ENCODE data around the gene SGPP2. TPM values are rescaled to one million over a fixed set of nuclear protein-coding genes. Genes with fewer than 3 reads are reported as not detected.

Gene SGPP2
- total and polyA plus RNA-seq, 9 donors, result 0.22 to 18.5 (median 1.9) TPM; not detected in 1

DNA sequence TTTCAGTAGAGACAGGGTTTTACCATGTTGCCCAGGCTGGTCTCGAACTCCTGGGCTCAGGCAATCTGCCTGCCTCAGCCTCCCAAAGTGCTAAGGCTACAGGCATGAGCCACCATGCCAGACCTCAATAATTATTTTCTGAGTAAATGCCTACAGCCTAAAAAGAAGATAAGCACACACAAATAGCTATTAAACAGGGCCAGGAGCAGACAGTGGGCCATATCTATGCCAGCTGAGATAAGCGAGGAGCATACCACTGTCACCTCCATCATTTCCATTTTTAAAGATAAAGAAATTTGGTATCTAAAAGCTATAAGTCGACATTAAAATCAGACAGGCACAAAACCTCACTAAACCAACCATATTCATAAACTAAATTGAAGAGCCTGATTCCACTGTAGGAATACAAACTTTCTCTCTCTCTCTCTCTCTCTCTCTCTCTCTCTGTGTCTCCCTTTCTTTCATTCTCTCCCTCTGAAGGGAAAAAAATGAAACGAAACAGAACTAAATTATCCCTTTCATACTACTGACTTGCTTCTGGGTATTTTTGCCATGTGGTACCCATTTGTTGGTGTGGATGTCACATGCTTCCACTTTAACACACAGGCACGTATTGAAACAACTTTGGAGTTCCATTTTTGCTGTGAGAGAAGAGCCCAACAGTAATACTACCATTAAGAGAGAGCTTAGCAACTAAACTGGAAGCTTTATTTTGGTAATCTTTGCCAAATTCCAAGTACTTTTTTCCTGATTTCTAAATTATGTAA is 180.6 kb downstream of the SGPP2 start:
- 85 to 86% (median 86%) methylated on average over 5 of the region's 5 CpGs for WGBS, 3 donors
- H3K27ac ChIP-seq, result no peak overlapping the region
- intact Hi-C loops (cut with DNase I), result no loop called here

DNA sequence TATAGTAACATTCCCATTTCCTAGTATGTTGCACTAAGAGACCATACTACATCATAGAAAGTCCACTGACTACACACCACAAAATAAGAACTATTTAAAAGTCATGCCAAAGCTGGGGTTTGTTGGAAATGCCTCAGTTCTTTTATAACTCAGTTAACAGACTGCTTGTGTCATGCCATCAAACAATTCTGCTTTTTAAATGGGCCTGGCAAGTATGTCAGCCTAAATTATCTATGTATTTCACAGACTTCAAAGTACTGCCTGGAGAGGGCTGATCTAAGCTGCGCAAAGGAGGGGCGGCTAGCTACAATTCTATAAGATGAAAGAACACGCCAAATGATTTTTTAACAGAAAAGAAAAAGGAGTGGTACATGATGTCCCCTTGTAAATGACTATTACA is 182.0 kb downstream of the SGPP2 start:
- no peaks in the 10 kb centered on the region for H3K9me3 ChIP-seq
- WGBS, 3 donors, result 93 to 99% (median 95%) methylated on average over 3 of the region's 3 CpGs
- intact Hi-C loops (cut with DNase I), result no loop called here
- TF ChIP-seq, protein P1, sequence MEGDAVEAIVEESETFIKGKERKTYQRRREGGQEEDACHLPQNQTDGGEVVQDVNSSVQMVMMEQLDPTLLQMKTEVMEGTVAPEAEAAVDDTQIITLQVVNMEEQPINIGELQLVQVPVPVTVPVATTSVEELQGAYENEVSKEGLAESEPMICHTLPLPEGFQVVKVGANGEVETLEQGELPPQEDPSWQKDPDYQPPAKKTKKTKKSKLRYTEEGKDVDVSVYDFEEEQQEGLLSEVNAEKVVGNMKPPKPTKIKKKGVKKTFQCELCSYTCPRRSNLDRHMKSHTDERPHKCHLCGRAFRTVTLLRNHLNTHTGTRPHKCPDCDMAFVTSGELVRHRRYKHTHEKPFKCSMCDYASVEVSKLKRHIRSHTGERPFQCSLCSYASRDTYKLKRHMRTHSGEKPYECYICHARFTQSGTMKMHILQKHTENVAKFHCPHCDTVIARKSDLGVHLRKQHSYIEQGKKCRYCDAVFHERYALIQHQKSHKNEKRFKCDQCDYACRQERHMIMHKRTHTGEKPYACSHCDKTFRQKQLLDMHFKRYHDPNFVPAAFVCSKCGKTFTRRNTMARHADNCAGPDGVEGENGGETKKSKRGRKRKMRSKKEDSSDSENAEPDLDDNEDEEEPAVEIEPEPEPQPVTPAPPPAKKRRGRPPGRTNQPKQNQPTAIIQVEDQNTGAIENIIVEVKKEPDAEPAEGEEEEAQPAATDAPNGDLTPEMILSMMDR (IDR thresholded peaks at IDR 0.05), result no peak
- TF ChIP-seq POLR2A (IDR thresholded peaks at IDR 0.05) (no peak), EP300 (IDR thresholded peaks at IDR 0.05) (no peak)
- H3K27me3 ChIP-seq, result no peaks in the 10 kb centered on the region
- H3K4me1 ChIP-seq (ENCODE audit: insufficient read depth), result no peaks in the 10 kb centered on the region
- H3K4me3 ChIP-seq, result no peak overlapping the region
- no peaks in the 10 kb centered on the region for H3K36me3 ChIP-seq
- H3K27ac ChIP-seq, result no peak overlapping the region
- no peak for DNase-seq

More for the DNA sequence above, 180.6 kb downstream of the SGPP2 start:
- Histone ChIP-seq H3K4me3 (no peak overlapping the region), H3K4me1 (ENCODE audit: insufficient read depth) (no peaks in the 10 kb centered on the region), H3K9me3 (no peaks in the 10 kb centered on the region), H3K36me3 (no peaks in the 10 kb centered on the region), H3K27me3 (no peaks in the 10 kb centered on the region)
- DNase-seq, result no peak
- TF ChIP-seq, protein P1 (IDR thresholded peaks at IDR 0.05), result no peak
- TF ChIP-seq POLR2A (IDR thresholded peaks at IDR 0.05) (no peak), EP300 (IDR thresholded peaks at IDR 0.05) (no peak)

DNA sequence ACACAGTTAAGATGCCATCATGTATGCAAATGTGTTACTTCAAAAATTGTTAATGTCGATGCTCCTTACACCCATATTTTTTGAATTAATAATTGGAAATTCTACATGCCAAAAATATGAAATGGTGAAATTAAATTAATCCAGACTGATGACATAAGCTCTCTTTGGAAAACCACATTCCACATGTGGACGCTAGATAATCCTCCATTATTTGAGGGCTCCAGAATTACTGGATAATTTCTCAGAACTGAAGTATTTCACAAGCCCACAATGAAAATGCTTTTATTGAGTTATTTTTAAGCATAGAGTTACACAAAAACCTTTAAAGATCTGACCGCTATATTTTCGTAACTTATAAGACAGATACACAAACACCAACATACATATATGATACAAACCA is 183.7 kb downstream of the SGPP2 start:
- Histone ChIP-seq H3K27ac (no peak overlapping the region), H3K4me3 (no peak overlapping the region), H3K9me3 (no peaks in the 10 kb centered on the region), H3K4me1 (ENCODE audit: insufficient read depth) (no peaks in the 10 kb centered on the region), H3K36me3 (no peaks in the 10 kb centered on the region), H3K27me3 (no peaks in the 10 kb centered on the region)
- DNase-seq, result no peak
- WGBS, 3 donors, result 73% methylated on average over 4 of the region's 4 CpGs
- no peak for TF ChIP-seq EP300 (IDR thresholded peaks at IDR 0.05)
- TF ChIP-seq POLR2A (IDR thresholded peaks at IDR 0.05), result no peak
- TF ChIP-seq, protein P1 (IDR thresholded peaks at IDR 0.05), result no peak
- intact Hi-C loops (cut with DNase I), result no loop called here

DNA sequence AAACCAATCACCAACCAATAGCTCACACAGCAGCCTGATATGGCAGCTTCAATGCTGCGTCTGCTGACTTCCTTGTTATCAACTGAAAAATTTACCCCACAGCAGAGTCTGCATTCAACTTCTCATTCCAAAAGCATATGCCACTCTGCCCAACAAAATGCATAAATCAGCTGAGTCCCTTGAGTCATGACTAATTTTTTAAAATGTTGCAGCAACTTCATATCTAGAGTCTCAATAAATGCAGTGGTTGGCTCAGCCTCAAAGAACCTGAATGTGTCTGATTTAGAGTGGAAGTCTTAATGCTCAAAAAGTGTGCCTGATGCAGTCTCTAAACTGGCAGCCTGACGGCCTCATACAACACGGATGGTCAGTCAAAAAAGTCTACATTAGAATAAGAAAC is 185.0 kb downstream of the SGPP2 start:
- no peak for TF ChIP-seq POLR2A (IDR thresholded peaks at IDR 0.05)
- TF ChIP-seq, protein P1 (IDR thresholded peaks at IDR 0.05), result no peak
- no peak for TF ChIP-seq EP300 (IDR thresholded peaks at IDR 0.05)
- no peak for DNase-seq
- Histone ChIP-seq H3K9me3 (no peaks in the 10 kb centered on the region), H3K4me3 (no peak overlapping the region), H3K36me3 (no peaks in the 10 kb centered on the region), H3K4me1 (ENCODE audit: insufficient read depth) (no peaks in the 10 kb centered on the region), H3K27me3 (no peaks in the 10 kb centered on the region), H3K27ac (no peak overlapping the region)
- intact Hi-C loops (cut with DNase I), result no loop called here
- 90 to 95% (median 90%) methylated on average over 3 of the region's 3 CpGs for WGBS, 3 donors

Small RNA genes lying within 50 kb of the gene (small RNA-seq; reads per million reads assigned to genes)
- not detected for gene RF00019
- gene RNU6-619P, result not detected

Other genes with a start within 250 kb of the SGPP2 start
- not detected for gene PAX3, start 125.5 kb upstream of the SGPP2 start, total RNA-seq
- not detected for gene PAX3, start 125.5 kb upstream of the SGPP2 start, polyA plus RNA-seq
- 10 to 100 TPM; 10.3 to 32.0 (median 21.0) TPM for gene FARSB, start 231.5 kb downstream of the SGPP2 start, total RNA-seq
- 10 to 100 TPM; 12.4 to 31.1 TPM for gene FARSB, start 231.5 kb downstream of the SGPP2 start, polyA plus RNA-seq
- gene MOGAT1, start 247.1 kb downstream of the SGPP2 start, total RNA-seq, result not detected
- gene MOGAT1, start 247.1 kb downstream of the SGPP2 start, polyA plus RNA-seq, result not detected

Measured in ovary (tissue), 9 donors.